T follicular helper cell (primary cell): ENCODE data around the gene SCGN.

Source experiments
- DNase-seq: peaks from one replicate; pipeline ENCODE4 v3.0.0-alpha.2; 2020; ENCODE audit warnings: low read depth

Gene SCGN

DNA sequence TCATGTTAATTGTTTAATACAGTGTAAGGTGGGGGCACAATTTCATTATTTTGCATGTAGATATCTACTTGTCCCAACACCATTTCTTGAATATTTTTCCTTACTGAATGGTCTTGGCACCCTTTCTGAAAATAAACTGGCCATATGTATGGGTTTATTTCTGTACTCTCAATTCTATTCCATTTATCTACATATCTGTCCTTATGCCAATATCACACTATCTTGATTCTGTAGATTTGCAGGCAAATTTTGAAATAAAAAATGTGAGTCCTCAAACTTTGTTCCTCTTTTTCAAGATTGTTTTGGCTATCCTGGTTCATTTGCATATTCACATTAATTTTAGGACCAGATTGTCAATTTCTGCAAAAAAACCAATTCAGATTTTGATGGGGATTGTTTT is 34.8 kb downstream of the SCGN start:
- DNase-seq, result no peak

DNA sequence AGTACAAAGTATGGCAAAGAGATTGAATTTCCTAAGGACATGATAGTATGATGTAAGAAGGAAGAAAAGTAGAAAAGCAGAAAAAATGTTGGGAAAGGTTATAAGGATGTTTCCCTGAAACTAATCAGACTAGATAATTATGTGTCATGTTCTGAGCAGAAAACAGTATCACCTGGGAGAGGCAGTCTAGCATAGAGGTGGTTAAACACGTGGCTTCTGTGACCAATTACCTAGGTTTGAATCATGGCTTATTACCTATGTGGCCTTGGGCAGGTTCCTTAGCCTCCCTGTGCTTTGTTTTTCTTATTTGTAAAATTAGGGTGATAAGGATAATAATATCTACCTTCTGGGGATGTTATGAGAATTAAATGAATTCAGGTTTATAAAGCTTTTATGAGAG is 38.0 kb downstream of the SCGN start:
- no peak for DNase-seq

- DNase-seq, result no peak
These were observed 39.9 kb downstream of the SCGN start for GRCh38 chr6:25691894-25692293.

GRCh38 chr6:25692472-25692871 is 40.5 kb downstream of the SCGN start:
- no peak for DNase-seq

DNA sequence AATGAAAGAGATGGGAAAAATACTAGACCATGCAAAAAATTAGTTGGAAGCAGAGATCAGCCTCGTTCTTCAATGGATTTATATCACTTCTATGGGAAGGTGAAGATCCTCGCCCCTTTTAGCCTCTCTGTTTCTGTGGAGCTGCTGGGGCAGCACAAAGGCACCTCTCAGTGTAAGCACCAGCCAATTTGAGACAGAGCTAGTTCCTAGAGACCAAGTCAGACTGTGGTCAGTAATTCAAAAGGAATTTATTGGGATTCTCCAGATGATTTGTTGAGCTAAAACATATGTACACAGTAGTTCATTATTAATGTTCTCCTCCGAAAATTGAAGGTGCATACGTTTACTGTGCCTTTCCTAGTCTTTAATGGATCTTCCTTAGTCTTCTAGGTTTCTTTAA is 42.4 kb downstream of the SCGN start:
- DNase-seq, result no peak

DNA sequence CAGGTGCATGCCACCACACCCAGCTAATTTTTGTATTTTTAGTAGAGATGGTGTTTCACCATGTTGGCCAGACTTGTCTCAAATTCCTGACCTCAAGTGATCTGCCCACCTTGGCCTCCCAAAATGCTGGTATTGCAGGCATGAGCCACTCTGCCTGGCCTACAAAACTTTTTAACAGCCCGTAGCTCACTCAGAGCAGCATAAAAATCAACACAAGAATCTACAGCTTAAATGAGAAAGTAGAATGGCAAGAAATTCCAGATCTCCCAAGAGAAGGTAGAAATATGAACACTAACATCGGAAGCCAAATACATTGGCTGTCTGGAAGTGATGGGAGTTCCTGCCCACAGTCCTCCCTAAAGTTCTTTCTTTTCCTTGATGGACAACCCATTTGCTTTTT is 43.7 kb downstream of the SCGN start:
- no peak for DNase-seq

DNA sequence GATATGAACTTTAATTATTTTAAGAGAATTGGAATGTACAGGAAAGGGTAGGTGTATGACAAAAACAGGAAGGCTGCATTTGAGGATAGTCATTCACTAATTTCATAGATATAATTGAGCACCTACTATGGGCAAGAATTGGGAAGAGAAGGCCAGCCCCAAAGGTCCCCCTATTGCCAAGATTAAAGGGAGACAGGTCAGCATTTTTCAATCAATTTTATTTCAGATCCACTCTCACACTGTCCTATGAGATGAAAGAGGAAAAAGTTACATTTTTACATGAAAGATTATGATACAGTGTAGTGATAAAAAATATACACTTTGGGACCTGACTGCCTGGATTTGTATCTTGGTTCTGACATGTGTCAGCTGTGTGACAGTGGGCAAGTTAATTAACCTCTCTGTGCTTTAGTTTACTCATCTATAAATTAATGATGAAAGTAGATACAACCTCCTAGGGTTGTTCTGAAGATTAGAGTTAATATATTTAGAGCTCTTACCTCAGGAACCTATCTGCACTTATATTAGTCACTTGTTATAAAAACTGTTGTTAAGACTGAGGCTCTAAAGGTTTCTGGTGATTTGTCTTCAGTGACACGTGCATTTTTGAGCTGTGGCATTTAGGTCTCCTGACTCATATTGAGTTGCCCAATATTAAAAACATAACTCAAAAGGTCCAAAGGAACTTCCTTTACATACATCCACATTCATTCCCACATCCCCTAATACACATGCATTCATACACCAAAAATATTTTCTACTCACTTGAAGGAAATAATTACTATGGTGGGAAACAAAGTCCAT is 45.7 kb downstream of the SCGN start:
- DNase-seq, result no peak

DNA sequence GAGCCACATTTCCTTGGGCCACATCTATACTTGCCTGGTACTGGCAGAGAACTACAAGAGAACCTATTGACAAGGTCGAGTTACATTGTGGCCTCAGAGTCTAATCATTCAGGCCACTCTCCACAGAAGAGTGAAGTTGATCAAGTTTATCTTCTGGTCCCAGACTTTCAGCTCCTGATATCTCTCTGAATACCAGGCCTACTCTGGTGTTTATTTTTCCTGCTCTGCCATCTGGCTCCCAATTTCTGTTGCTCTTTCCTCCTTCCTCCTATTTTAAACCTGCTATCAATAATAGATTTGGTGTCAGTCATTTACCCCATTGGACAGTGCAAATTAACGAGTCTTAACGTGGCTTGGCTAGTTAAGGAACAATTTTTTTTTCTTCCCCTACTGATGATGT is 46.6 kb downstream of the SCGN start:
- no peak for DNase-seq

GRCh38 chr6:25699649-25700048 is 47.6 kb downstream of the SCGN start:
- no peak for DNase-seq

DNA sequence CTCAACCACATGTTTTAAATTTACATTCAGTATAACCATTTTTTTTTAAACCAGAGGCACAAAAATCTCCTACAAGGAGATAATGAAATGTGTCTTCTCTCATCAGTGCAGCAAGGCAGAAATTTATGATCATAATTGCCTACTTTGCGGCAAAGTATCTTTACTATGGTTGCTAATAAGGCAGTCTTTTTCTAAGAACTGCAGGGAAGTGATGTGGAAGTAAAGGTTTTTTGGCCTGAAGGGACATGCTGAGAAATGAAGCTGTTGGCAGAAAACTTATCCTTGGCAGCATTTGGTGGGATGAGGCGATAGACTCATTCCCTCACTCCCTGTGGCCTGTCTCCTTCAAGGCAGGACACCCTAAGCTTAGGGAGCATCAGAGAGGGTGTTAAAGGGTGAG is 48.7 kb downstream of the SCGN start:
- no peak for DNase-seq

- DNase-seq, result no peak
These were observed 49.8 kb downstream of the SCGN start for GRCh38 chr6:25701807-25702206.

- no peak for DNase-seq
These were observed 51.0 kb downstream of the SCGN start for GRCh38 chr6:25703005-25703404.

- no peak for DNase-seq
These were observed 52.0 kb downstream of the SCGN start for GRCh38 chr6:25704001-25704400.

DNA sequence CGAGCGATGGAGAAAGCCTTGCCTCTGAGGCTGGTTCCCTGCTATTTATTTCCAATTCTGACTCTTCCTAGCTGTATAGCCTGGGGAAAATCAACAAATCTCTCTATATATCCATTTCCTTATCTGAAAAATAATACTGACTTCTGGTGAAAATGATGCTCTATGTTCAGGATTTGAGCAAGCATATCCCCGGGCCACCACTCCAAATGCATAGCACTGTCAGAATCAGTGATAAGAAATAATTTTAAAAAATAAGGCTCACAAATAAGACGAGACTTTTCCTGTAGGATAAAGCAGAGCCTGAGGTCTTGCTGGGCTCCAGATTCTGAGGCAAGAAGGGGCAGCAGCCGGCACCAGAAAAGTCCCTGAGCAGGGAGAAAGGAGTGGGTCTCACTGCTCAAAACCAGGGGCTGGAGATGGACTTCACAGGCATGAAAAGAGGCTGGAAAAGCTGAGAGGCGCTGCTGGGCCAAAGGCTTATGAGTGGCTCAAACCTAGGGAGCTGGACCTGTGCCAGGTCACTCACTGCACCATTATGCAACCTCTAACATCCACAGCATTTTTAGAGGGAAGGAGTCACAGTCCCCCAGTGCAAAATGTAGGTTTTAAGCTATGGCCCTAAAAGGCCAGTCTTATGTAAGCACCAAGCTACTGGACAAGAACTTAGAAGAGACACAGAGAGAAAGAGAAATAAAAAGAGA is 54.4 kb downstream of the SCGN start:
- DNase-seq, result no peak

- no peak for DNase-seq
These were observed 57.7 kb downstream of the SCGN start for GRCh38 chr6:25709761-25710160.

- no peak for DNase-seq
These were observed 58.3 kb downstream of the SCGN start for GRCh38 chr6:25710287-25710686.

- no peak for DNase-seq
These were observed 61.8 kb downstream of the SCGN start for GRCh38 chr6:25713824-25714223.

GRCh38 chr6:25714765-25715164 is 62.8 kb downstream of the SCGN start:
- DNase-seq, result no peak

GRCh38 chr6:25715794-25716193 is 63.8 kb downstream of the SCGN start:
- DNase-seq, result no peak

DNA sequence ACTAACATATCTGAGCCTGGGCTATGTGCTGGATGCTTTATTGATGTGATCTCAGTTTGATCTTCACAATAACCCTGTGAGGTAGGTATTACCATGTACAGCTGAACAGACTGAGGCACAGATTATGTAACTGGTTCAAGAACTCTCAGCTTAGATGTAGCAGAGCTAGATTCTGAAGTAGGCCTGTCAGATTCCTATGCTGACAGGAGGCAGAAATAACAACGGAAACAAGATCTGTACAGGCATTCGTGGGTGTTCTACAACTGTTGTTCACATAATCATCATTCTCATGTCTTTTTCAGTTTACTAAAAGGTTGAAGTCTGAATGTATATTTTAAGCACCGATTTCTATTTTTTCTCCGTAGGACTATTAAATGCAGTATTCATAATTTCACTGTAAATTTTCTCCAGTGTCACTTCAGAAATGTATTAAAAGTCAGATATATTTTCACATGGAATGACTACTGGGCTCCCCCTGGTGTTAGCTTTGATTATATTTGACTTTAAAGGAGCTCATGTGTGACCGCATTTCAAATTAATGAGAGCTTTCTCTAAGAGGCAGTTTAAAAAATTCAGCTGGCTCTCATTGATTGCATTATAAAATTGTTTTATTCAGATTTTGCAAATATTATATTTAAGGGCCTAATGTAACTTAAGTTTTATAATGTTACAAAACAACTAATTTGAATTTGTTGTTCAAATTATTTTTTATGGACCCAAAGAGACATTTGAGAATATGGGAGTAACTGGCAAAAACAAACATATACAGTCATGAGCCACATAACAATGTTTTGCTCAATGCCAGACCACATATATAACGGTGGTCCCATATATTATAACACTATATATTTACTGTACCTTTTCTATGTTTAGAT is 66.1 kb downstream of the SCGN start:
- DNase-seq, result no peak

GRCh38 chr6:25726122-25726911 is 74.3 kb downstream of the SCGN start:
- DNase-seq, result no peak

- no peak for DNase-seq
These were observed 75.0 kb downstream of the SCGN start for GRCh38 chr6:25727028-25727427.
